Measurements from ENCODE around the gene DMRTB1. TPM values are rescaled to one million over a fixed set of nuclear protein-coding genes. Genes with fewer than 3 reads are reported as not detected.

The DMRTB1 gene
- total RNA-seq, 1 experiment from 2014 or later = not detected

DNA sequence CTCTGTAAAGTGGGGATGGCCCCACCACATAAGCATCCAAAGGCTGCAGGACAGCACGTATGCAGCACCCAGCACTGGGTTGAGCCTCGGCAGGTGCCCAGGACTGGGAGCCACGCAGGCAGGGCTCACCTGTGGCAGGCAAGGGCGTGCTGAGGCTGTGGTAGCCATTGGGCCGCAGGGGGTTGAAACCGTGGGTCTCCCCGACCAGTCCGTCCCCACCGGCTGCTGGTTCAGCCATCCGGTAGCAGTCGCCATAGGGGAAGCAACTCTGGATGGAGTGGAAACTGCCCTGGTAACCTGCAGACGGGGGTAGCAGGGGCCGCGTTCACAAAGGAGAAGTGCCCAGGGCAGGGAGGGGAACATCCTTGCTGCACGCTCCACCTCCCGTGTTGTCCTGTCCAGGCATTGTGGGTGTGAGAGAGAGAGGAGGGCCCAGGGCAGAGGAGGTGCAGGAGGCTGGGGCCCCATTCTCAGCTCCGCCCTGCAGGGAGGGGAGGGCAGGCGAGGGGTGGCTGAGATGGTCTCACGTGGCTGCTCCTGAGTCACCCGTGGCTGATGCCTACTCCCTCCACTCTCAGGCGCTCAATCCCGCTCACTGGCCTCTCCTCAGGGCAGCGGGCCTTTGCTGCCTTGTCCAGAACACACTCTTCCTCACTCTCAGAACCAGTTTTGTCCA is 49.9 kb downstream of the DMRTB1 start:
- peaks cover 0 to 7% of the 10 kb centered on the region in 2 experiments; a peak in 2 of 4 replicates for H3K4me1 ChIP-seq (ENCODE audit: control insufficient read depth in 1 of 2, insufficient read depth in 2 of 2, low read length in 2 of 2)
- RAD21 ChIA-PET (ENCODE audit: low non-redundant PET in 1 of 2, low total read pairs in 2 of 2, uncharacterized antibody in 2 of 2, unreplicated experiment in 2 of 2) = no interaction called here
- H2AFZ ChIP-seq (ENCODE audit: low read depth, low read length, poor library complexity, severe bottlenecking) = no peak overlapping the region
- intact Hi-C loops (cut with micrococcal nuclease) = no loop called here
- CTCF ChIA-PET = no interaction called here
- POLR2A ChIA-PET = no interaction called here
- H4K20me1 ChIP-seq (ENCODE audit: insufficient read depth) = no peaks in the 10 kb centered on the region
- H3K36me3 ChIP-seq (ENCODE audit: control insufficient read depth in 1 of 2, insufficient read depth in 2 of 2, low read length in 2 of 2) = no peaks in the 10 kb centered on the region
- H3K9me3 ChIP-seq (ENCODE audit: control insufficient read depth in 1 of 2, insufficient read depth in 1 of 2, low read depth in 1 of 2, low read length in 2 of 2) = no peaks in the 10 kb centered on the region
- no peaks in the 10 kb centered on the region for H3K9me2 ChIP-seq (ENCODE audit: insufficient read depth)
- ATAC-seq = peak; percentile 72
- H3K27me3 ChIP-seq (ENCODE audit: insufficient read depth, low read length) = no peaks in the 10 kb centered on the region
- TF ChIP-seq EGR1 (IDR thresholded peaks at IDR 0.05; ENCODE audit: low read depth) = no peak
- TF ChIP-seq POLR2A (IDR thresholded peaks at IDR 0.05; ENCODE audit: borderline replicate concordance, extremely low read depth, insufficient read depth, insufficient read length) = no peak
- TF ChIP-seq, protein P1, sequence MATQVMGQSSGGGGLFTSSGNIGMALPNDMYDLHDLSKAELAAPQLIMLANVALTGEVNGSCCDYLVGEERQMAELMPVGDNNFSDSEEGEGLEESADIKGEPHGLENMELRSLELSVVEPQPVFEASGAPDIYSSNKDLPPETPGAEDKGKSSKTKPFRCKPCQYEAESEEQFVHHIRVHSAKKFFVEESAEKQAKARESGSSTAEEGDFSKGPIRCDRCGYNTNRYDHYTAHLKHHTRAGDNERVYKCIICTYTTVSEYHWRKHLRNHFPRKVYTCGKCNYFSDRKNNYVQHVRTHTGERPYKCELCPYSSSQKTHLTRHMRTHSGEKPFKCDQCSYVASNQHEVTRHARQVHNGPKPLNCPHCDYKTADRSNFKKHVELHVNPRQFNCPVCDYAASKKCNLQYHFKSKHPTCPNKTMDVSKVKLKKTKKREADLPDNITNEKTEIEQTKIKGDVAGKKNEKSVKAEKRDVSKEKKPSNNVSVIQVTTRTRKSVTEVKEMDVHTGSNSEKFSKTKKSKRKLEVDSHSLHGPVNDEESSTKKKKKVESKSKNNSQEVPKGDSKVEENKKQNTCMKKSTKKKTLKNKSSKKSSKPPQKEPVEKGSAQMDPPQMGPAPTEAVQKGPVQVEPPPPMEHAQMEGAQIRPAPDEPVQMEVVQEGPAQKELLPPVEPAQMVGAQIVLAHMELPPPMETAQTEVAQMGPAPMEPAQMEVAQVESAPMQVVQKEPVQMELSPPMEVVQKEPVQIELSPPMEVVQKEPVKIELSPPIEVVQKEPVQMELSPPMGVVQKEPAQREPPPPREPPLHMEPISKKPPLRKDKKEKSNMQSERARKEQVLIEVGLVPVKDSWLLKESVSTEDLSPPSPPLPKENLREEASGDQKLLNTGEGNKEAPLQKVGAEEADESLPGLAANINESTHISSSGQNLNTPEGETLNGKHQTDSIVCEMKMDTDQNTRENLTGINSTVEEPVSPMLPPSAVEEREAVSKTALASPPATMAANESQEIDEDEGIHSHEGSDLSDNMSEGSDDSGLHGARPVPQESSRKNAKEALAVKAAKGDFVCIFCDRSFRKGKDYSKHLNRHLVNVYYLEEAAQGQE (IDR thresholded peaks at IDR 0.05; ENCODE audit: low read depth) = no peak
- TF ChIP-seq ZFX (IDR thresholded peaks at IDR 0.05) = no peak
- TF ChIP-seq FOSL1 (IDR thresholded peaks at IDR 0.05; ENCODE audit: low read depth) = no peak
- TF ChIP-seq EZH2 (IDR thresholded peaks at IDR 0.05) = no peak
- no peak for TF ChIP-seq CEBPB (IDR thresholded peaks at IDR 0.05; ENCODE audit: low read depth)
- TF ChIP-seq, protein P2, sequence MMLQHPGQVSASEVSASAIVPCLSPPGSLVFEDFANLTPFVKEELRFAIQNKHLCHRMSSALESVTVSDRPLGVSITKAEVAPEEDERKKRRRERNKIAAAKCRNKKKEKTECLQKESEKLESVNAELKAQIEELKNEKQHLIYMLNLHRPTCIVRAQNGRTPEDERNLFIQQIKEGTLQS (IDR thresholded peaks at IDR 0.05) = no peak
- TF ChIP-seq EZH2phosphoT487 (IDR thresholded peaks at IDR 0.05; ENCODE audit: borderline replicate concordance) = no peak
- TF ChIP-seq, protein P3, sequence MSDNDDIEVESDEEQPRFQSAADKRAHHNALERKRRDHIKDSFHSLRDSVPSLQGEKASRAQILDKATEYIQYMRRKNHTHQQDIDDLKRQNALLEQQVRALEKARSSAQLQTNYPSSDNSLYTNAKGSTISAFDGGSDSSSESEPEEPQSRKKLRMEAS (IDR thresholded peaks at IDR 0.05) = no peak
- no peak for TF ChIP-seq ZNF274 (IDR thresholded peaks at IDR 0.05; ENCODE audit: low read depth, low read length)
- no peak for TF ChIP-seq RAD21 (IDR thresholded peaks at IDR 0.05; ENCODE audit: low read depth)
- no peak for TF ChIP-seq SP1 (IDR thresholded peaks at IDR 0.05; ENCODE audit: low read depth)
- TF ChIP-seq SIN3A (IDR thresholded peaks at IDR 0.05; ENCODE audit: low read depth) = no peak
- no peak for TF ChIP-seq POLR2AphosphoS5 (IDR thresholded peaks at IDR 0.05; ENCODE audit: low read depth, low read length)
- TF ChIP-seq, protein P4, sequence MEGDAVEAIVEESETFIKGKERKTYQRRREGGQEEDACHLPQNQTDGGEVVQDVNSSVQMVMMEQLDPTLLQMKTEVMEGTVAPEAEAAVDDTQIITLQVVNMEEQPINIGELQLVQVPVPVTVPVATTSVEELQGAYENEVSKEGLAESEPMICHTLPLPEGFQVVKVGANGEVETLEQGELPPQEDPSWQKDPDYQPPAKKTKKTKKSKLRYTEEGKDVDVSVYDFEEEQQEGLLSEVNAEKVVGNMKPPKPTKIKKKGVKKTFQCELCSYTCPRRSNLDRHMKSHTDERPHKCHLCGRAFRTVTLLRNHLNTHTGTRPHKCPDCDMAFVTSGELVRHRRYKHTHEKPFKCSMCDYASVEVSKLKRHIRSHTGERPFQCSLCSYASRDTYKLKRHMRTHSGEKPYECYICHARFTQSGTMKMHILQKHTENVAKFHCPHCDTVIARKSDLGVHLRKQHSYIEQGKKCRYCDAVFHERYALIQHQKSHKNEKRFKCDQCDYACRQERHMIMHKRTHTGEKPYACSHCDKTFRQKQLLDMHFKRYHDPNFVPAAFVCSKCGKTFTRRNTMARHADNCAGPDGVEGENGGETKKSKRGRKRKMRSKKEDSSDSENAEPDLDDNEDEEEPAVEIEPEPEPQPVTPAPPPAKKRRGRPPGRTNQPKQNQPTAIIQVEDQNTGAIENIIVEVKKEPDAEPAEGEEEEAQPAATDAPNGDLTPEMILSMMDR (IDR thresholded peaks at IDR 0.05 in 2 of 3, conservative IDR thresholded peaks at IDR 0.05 in 1 of 3; ENCODE audit: borderline replicate concordance in 1 of 3, insufficient read depth in 1 of 3, low read depth in 2 of 3, low read length in 2 of 3) = no peak
- TF ChIP-seq SRF (IDR thresholded peaks at IDR 0.05; ENCODE audit: low read depth) = no peak
- TF ChIP-seq YY1 (IDR thresholded peaks at IDR 0.05; ENCODE audit: extremely low read depth, insufficient replicate concordance, low read depth, low read length) = no peak
- TF ChIP-seq, protein P5, sequence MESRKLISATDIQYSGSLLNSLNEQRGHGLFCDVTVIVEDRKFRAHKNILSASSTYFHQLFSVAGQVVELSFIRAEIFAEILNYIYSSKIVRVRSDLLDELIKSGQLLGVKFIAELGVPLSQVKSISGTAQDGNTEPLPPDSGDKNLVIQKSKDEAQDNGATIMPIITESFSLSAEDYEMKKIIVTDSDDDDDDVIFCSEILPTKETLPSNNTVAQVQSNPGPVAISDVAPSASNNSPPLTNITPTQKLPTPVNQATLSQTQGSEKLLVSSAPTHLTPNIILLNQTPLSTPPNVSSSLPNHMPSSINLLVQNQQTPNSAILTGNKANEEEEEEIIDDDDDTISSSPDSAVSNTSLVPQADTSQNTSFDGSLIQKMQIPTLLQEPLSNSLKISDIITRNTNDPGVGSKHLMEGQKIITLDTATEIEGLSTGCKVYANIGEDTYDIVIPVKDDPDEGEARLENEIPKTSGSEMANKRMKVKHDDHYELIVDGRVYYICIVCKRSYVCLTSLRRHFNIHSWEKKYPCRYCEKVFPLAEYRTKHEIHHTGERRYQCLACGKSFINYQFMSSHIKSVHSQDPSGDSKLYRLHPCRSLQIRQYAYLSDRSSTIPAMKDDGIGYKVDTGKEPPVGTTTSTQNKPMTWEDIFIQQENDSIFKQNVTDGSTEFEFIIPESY (IDR thresholded peaks at IDR 0.05; ENCODE audit: extremely low read depth, insufficient replicate concordance, low read length) = no peak
- TF ChIP-seq ELF1 (IDR thresholded peaks at IDR 0.05; ENCODE audit: borderline replicate concordance, low read depth) = no peak
- H3K27ac ChIP-seq (ENCODE audit: low read depth, low read length) = no peak overlapping the region
- H3K4me2 ChIP-seq (ENCODE audit: low read length) = no peak overlapping the region
- no peak overlapping the region for H3K4me3 ChIP-seq (replicated peaks in 1 of 2; ENCODE audit: low read depth in 1 of 2, low read length in 2 of 2)
- no peak overlapping the region for H3K9ac ChIP-seq (ENCODE audit: low read length)
- no TSS peak for BruUV-seq (replicated peaks)
- DNase-seq (ENCODE audit: low read depth, low spot score) = no peak
- H3K79me2 ChIP-seq (ENCODE audit: insufficient read depth, low read length) = no peaks in the 10 kb centered on the region
